HG02623 (cell line): Measurements from ENCODE around the gene CDK6.

Source experiments
- ATAC-seq: cut with Tn5 transposase; IDR thresholded peaks from one replicate; pipeline ENCODE4 v1.9.1; 2021; ENCODE audit warnings: moderate library complexity; ENCODE audit not compliant: unreplicated experiment

CDK6 gene

DNA sequence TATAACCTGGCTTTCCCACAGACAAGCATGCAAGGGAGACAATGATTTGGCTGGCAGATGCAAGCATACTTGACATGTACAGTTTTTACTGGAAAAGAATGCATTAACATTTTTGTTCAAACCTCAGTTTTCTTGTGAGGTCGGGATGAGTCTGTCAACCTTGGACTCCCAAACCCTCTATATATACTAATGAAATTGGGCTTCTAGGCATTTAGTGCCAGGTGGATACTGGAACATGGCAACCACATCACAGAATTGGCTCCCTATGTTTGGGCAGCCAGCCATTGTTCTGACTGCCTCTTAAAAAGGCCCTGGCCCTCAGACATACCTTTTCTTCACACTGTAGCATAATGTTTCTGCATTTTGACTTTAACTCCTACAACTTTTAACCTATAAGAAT, 39.1 kb downstream of the CDK6 start:
- peak; percentile 13 for ATAC-seq

- ATAC-seq = no peak
Observed at GRCh38 chr7:92794831-92795230, 41.5 kb downstream of the CDK6 start.

DNA sequence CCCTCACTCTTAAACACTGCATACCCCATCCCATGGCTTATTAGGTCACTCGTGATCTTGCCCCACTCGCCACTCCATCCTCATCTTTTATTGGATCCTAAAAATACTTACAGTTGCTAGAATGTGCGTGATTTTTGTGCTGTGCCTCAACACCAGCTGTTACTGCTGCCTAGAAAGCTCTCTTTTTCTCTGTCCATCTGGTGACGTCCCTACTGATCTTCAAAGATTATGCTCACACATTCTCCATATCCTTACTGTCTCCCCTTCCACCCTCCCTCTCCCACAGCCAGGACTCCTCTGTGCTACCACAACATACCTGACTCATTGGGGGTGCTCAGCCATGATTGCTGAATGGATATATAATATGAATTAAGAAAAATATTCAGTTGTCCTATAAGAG, 42.0 kb downstream of the CDK6 start:
- no peak for ATAC-seq

GRCh38 chr7:92793656-92794205, 42.6 kb downstream of the CDK6 start:
- no peak for ATAC-seq

DNA sequence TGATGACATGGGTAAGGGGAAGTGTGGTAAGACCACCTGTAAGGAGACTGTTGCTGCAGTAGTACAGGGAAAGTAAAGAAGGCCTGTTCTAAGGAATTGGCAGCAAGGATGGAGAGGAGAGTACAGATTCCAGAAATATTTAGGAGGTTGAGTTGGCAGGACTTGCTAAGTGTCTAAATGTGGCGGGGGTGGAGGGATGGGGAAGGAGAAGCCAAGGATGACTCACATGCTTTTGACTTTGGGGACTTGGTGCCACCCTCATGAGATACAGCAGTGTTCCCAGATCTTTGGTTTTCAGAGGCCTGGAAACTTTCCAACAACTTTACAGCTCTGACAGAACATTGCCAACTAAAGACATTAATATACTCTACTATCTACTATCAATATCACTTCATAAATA, 45.4 kb downstream of the CDK6 start:
- ATAC-seq = no peak

- no peak for ATAC-seq
Observed at GRCh38 chr7:92788559-92789183, 47.7 kb downstream of the CDK6 start.

GRCh38 chr7:92785923-92786322, 50.5 kb downstream of the CDK6 start:
- ATAC-seq = no peak

GRCh38 chr7:92784935-92785334, 51.4 kb downstream of the CDK6 start:
- ATAC-seq = no peak

DNA sequence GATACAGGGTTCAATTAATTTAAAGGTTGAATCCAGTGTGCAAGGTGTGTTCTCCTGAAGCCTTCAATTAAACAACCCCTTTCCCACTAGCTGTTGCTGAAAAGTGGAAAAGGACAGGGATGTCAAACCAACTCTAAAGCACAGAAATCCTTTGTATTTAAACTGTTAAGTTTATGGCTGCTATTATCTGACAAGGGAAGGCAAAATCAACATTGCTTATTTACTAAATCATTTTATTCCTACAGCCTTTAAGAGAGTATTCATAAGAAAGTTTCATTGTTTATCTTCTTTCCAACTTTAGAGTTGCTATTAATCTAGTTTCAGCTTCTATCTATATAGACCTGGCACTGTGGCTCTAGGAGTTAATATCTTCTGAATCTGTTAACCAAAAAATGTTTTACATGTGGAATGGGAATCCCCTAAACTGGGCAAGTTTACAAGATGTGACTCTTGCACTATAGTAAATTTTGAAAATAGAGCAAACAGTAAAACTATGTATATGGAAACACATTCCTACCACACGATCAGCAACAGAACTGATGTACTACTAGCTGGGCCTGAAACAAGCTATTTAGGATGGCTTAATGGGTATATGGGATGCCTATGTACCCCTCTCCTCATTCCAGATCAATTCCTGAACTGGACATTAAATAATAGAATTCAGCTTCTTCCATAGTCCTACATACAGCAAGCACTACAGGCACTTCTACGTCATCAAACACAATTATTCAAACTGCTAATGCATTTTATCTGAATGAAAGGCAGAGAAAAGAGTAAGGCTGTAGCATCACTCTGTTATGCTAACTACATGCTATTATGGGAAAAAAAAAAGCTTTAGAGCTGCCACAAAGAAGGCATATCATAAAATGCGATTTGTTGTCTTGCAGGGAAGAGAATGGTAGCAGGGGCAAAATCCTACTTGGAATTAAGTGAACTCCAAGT, 52.8 kb downstream of the CDK6 start:
- no peak for ATAC-seq

- ATAC-seq = no peak
Observed at GRCh38 chr7:92782855-92783254, 53.5 kb downstream of the CDK6 start.

- ATAC-seq = no peak
Observed at GRCh38 chr7:92782236-92782635, 54.1 kb downstream of the CDK6 start.

DNA sequence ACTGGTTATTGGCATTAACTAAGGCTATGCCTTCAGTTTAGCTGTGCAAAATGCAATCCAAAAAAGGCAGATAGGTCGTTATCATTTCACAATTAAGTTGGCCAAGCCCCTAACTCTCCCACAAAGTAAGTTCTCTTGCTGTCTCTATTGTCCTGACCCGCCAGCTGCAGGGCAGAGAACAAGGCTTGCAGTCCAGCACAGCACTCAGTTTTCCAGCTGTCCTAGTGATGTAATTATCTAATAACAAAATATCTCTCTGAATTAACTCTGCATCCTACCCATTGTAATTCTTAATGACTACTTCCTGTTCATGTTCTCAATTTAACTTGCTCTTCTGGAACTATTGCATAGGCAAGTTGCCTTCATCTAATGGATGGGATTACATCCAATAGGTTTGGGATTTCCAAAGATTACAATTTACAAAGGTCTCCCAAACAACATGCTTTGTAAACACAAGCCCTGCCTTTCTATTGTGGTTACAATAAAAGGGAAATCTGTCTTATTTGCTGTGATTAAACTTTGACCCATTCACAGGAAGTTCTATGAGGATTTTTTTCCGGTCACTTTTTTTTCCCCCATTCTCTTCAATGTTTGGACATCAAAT, 55.2 kb downstream of the CDK6 start:
- ATAC-seq = no peak

GRCh38 chr7:92778972-92779371, 57.4 kb downstream of the CDK6 start:
- peak; percentile 71 for ATAC-seq

DNA sequence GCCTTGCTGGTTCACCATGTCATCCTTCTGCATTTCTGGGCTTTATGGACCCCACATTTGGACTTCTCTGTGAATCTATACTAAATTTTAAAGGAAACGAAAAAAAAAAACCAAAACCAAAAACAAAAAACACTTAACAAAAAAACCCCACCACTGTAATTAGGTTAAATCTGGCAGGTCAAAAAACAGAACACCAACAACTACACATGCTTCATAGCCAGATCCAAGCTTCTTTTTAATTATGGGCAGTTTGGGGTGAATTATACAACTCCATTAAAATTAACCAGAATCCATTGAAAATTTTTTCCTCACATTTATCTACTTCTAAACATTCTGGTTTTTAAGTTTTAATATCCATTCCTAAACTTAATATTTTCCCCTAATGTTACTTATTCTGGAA, 58.4 kb downstream of the CDK6 start:
- ATAC-seq = no peak

- no peak for ATAC-seq
Observed at GRCh38 chr7:92773808-92774207, 62.6 kb downstream of the CDK6 start.

- no peak for ATAC-seq
Observed at GRCh38 chr7:92769844-92770243, 66.5 kb downstream of the CDK6 start.

DNA sequence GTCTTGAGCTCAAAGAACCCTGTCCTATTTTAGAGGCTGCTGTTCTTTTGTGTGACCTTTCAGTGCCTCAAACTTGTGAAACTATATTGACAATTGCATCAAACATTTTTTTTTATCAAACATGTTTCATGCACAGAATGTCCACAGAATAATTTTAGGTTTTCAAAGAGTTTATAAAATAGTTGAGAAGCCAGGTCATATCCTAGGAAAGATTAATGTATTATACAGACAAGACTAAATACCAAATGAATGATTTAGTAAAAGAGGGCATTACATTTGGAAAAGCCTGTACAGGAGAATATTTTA, 67.0 kb downstream of the CDK6 start:
- ATAC-seq = no peak

GRCh38 chr7:92768501-92769393, 67.6 kb downstream of the CDK6 start:
- ATAC-seq = peak; percentile 93

DNA sequence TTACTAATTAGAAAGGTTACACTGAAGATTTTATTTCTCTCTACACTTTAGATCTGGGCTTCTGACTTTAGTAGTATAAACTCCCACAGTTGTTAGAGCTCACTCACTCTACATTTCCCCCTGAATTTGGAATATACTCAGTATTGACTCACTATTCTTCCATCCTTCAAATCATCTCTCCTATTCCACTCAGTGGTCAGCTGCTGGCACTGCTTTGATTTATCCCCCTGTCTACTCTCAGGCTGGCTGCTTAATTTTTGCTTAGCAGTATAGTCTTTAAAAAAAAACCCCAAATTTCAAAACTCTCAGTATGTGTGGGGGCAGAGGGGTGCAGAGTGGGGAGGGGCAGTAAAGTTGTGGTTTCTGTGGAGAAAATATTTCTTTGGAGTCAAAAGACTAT, 68.9 kb downstream of the CDK6 start:
- no peak for ATAC-seq

DNA sequence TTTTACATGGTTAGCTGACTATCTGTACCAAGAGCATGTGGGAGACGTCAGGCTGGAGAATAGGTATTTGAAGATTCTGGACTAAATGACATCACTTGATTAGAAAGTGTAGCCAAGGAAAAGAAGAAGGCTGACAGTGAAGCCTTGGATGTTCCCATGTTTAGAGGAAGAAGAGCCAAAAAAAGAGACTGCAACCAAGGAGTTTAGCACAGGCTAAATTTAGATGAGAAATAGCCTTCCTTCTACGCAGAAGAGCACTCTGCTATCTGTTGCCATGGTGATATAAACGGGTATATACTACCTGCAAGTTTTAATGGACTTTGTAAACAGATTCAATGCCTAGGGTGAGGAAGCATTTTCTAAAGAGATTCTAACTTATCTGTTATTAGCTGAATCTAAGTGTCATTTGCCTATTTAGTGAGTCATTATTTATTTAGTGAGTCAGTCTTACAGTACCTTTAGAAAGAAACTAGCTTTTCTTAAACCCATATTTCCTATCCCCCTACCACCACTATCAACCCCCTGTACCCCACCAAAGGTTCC, 69.8 kb downstream of the CDK6 start:
- no peak for ATAC-seq

DNA sequence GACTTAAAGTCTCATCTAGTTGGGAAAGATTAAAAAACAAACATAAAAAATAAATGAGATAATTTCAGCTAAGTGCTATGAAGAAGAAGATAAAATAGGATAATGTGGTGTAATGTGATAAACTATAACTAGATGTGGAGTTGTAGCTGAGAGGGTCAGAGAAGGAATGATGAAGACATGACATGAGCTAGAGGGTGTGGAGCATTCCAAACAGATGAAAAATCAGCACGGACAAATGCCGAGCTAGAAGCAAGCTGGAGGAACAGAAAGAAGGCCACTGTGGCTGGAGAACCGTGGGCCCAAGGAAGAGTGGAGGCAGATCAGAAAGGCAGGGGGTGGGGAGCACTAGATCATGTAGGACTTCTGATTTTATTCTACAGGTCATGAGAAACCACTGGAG, 70.6 kb downstream of the CDK6 start:
- no peak for ATAC-seq
